A549 (cell line): ENCODE measurements around the gene LRRC31.

Experiments
- ATOH8 ChIP-seq: fragments of 250-450 bp; sonication (Bioruptor Pico); IDR thresholded peaks from 2 replicates; pipeline ENCODE4 v1.5.0; 2020; ENCODE audit warnings: low read depth, mild to moderate bottlenecking, moderate library complexity
- BHLHE40 ChIP-seq: IDR thresholded peaks from 2 replicates; pipeline ENCODE4 v1.6.1; 2012; ENCODE audit warnings: low read depth, low read length, inconsistent platforms
- CTCF ChIP-seq: fragments of >200 bp; sonication (Bioruptor Twin); formaldehyde crosslinking; IDR thresholded peaks from 3 replicates; pipeline ENCODE4 v1.5.1; 2016
- HES2 ChIP-seq: fragments of >200 bp; sonication (Bioruptor Twin); formaldehyde crosslinking; IDR thresholded peaks from 2 replicates; pipeline ENCODE4 v1.6.1; 2016
- JUN ChIP-seq, 2 experiments: fragments of >200 bp; sonication (Bioruptor Twin); formaldehyde crosslinking; IDR thresholded peaks; 2 replicates in 1 of 2; 3 replicates in 1 of 2; pipeline ENCODE4 v1.6.1; 2016 to 2017
- MAFK ChIP-seq: fragments of 450-650 bp; IDR thresholded peaks from 2 replicates; pipeline ENCODE4 v1.6.1; 2014; ENCODE audit not compliant: partially characterized antibody
- MAX ChIP-seq: IDR thresholded peaks from 2 replicates; pipeline ENCODE4 v1.6.1; 2012
- NR3C1 ChIP-seq: fragments of >200 bp; sonication (Bioruptor Twin); formaldehyde crosslinking; IDR thresholded peaks from 3 replicates; pipeline ENCODE4 v1.6.1; 2017
- POLR2A ChIP-seq: IDR thresholded peaks from 2 replicates; pipeline ENCODE4 v1.6.1; 2012; ENCODE audit warnings: mild to moderate bottlenecking, low read length
- SREBF2 ChIP-seq: fragments of 450-650 bp; IDR thresholded peaks from 2 replicates; pipeline ENCODE4 v1.6.1; 2014; ENCODE audit warnings: mild to moderate bottlenecking, moderate library complexity

GRCh38 chr3:169822540-169822939 lies 47.2 kb downstream of the LRRC31 start:
- TF ChIP-seq CTCF (no peak), MAX (no peak), MAFK (no peak), POLR2A (no peak), JUN (IDR thresholded peaks at IDR 0.05) (no peak), SREBF2 (no peak), HES2 (no peak), ATOH8 (CRISPR knock-in tag) (no peak), NR3C1 (no peak), BHLHE40 (no peak)
